ENCODE data around the gene SPTBN5.

DNA sequence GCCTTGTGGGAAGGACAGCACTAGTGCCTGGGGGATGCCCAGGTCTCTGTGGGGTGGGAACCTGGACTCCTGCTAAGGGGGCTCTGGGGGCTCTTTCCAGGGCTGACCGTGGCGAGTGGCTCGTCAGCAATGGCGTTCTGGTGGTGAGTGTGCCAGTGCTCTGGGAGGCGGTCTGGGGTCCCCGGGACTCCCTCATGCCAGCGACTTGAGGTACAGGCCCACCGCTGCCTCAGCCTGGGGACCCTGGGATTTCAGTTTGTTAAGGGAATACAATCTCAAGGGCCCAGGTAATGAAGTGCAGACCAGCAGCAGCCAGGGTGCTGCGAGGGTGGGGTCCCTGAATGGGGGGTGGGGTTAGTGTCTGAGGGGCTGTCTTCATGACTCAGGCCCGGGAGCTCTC lies 52.7 kb downstream of the SPTBN5 start:
- TF ChIP-seq, protein P1, sequence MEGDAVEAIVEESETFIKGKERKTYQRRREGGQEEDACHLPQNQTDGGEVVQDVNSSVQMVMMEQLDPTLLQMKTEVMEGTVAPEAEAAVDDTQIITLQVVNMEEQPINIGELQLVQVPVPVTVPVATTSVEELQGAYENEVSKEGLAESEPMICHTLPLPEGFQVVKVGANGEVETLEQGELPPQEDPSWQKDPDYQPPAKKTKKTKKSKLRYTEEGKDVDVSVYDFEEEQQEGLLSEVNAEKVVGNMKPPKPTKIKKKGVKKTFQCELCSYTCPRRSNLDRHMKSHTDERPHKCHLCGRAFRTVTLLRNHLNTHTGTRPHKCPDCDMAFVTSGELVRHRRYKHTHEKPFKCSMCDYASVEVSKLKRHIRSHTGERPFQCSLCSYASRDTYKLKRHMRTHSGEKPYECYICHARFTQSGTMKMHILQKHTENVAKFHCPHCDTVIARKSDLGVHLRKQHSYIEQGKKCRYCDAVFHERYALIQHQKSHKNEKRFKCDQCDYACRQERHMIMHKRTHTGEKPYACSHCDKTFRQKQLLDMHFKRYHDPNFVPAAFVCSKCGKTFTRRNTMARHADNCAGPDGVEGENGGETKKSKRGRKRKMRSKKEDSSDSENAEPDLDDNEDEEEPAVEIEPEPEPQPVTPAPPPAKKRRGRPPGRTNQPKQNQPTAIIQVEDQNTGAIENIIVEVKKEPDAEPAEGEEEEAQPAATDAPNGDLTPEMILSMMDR (conservative IDR thresholded peaks at IDR 0.05; ENCODE audit: low read length), result no peak
- TF ChIP-seq EZH2phosphoT487 (IDR thresholded peaks at IDR 0.05; ENCODE audit: borderline replicate concordance), result no peak

All from Loucy (cell line).